K562 (cell line): Measurements from ENCODE around the gene ENTPD8. TPM values are rescaled to one million over a fixed set of nuclear protein-coding genes. Genes with fewer than 3 reads are reported as not detected.

ENCODE experiments used
- ATAC-seq: fragments of 200-7000 bp; cut with Tn5 transposase; 3 replicates; pipeline ENCODE4 v1.9.1; 2020; ENCODE audit warnings: moderate library complexity
- BruUV-seq: library from RNA; stranded (reverse); fragments of 400-500 nt; replicated peaks from 2 replicates; lab custom pipeline; 2021; lab: Mats Ljungman, UMichigan
- CTCF ChIA-PET: fragments of 300-600 bp; formaldehyde crosslinking; extraction: SDS; loops from one replicate; lab custom pipeline; 2021; ENCODE audit warnings: low intra/inter-chr PET ratio; lab: Yijun Ruan, JAX
- POLR2A ChIA-PET: fragments of 300-600, 350-650 bp; sonication (Branson Sonifier 250); formaldehyde crosslinking; extraction: SDS; loops from one replicate; lab custom pipeline; 2021; ENCODE audit warnings: antibody characterized with exemption, inconsistent platforms; lab: Yijun Ruan, JAX
- DNase-seq, 4 experiments: peaks; one replicate each; pipeline versions ENCODE4 v3.0.0 to v3.0.0-alpha.2; 2011 to 2018; ENCODE audit warnings: low spot score in 3 of 4, mixed read lengths in 3 of 4; ENCODE audit errors: extremely low read depth in 1 of 4
- FAIRE-seq: peaks from 2 replicates; lab custom pipeline; 2011; peaks lifted over from hg19 to GRCh38; lab: Jason Lieb, UNC
- H2AFZ ChIP-seq: 2 replicates; pipeline ENCODE4 v1.6.0; 2011; ENCODE audit warnings: low read depth, low read length, control low read depth, inconsistent platforms
- H3K27ac ChIP-seq: fragments of 200-600 bp; 3 replicates; pipeline ENCODE4 v1.8.0; 2011; ENCODE audit warnings: low read depth, mild to moderate bottlenecking, control low read depth, inconsistent platforms, low read length, moderate library complexity, mixed read lengths; ENCODE audit errors: extremely low read depth
- H3K27me3 ChIP-seq, 2 experiments: fragments of 300-600 bp in 1 of 2; 2 replicates in 1 of 2; 3 replicates in 1 of 2; pipeline versions ENCODE4 v1.6.0 to v1.8.0; 2011; ENCODE audit warnings: inconsistent platforms in 2 of 2, low read length in 2 of 2, mild to moderate bottlenecking in 1 of 2, mixed read lengths in 1 of 2, moderate library complexity in 1 of 2; ENCODE audit not compliant: control insufficient read depth in 2 of 2, insufficient read depth in 2 of 2
- H3K36me3 ChIP-seq: fragments of 300-600 bp; 3 replicates; pipeline ENCODE4 v1.8.0; 2011; ENCODE audit warnings: mild to moderate bottlenecking, low read length, inconsistent platforms; ENCODE audit not compliant: control insufficient read depth, insufficient read depth
- H3K4me1 ChIP-seq, 2 experiments: fragments of 200-600 bp in 1 of 2; replicated peaks in 1 of 2; 2 replicates in 1 of 2; 3 replicates in 1 of 2; pipeline versions ENCODE4 v1.5.1 to v1.8.0; 2011; ENCODE audit warnings: inconsistent platforms in 2 of 2, low read length in 2 of 2, mild to moderate bottlenecking in 1 of 2, mixed read lengths in 1 of 2, moderate library complexity in 1 of 2; ENCODE audit not compliant: control insufficient read depth in 2 of 2, insufficient read depth in 2 of 2
- H3K4me2 ChIP-seq: 2 replicates; pipeline ENCODE4 v1.6.1; 2011; ENCODE audit warnings: low read length, control low read depth, inconsistent platforms, mixed read lengths; ENCODE audit not compliant: insufficient read depth
- H3K4me3 ChIP-seq: fragments of 200-600 bp; sonication (generic), shearing (Covaris generic); 2 replicates; pipeline ENCODE4 v1.5.1; 2016; ENCODE audit warnings: control low read depth, inconsistent platforms
- H3K79me2 ChIP-seq: fragments of 200-600 bp; 3 replicates; pipeline ENCODE4 v1.8.0; 2011; ENCODE audit warnings: low read length, inconsistent platforms; ENCODE audit not compliant: control insufficient read depth, insufficient read depth
- H3K9ac ChIP-seq, 2 experiments: 2 replicates each; pipeline versions ENCODE4 v1.6.0 to v1.6.1; 2011; ENCODE audit warnings: low read depth in 2 of 2, low read length in 2 of 2, control low read depth in 1 of 2, inconsistent platforms in 1 of 2, mild to moderate bottlenecking in 1 of 2, mixed read lengths in 1 of 2; ENCODE audit not compliant: insufficient read depth in 1 of 2
- H3K9me1 ChIP-seq: one replicate; pipeline ENCODE4 v1.6.0; 2011; ENCODE audit warnings: inconsistent platforms, mild to moderate bottlenecking, low read length, moderate library complexity; ENCODE audit not compliant: control insufficient read depth, insufficient read depth
- H3K9me3 ChIP-seq: replicated peaks from 2 replicates; pipeline ENCODE4 v1.5.1; 2011; ENCODE audit warnings: low read depth, low read length, inconsistent platforms; ENCODE audit not compliant: control insufficient read depth, insufficient read depth
- H4K20me1 ChIP-seq: replicated peaks from 2 replicates; pipeline ENCODE4 v1.6.1; 2011; ENCODE audit warnings: low read length, inconsistent platforms, mixed read lengths; ENCODE audit not compliant: control insufficient read depth, insufficient read depth
- BMI1 ChIP-seq: fragments of 150-350 bp; IDR thresholded peaks from 2 replicates; pipeline ENCODE4 v1.6.1; 2014; ENCODE audit warnings: low read length
- GATAD2B ChIP-seq: fragments of 450-650 bp; IDR thresholded peaks from 2 replicates; pipeline ENCODE4 v1.6.1; 2017; ENCODE audit warnings: mild to moderate bottlenecking, borderline replicate concordance
- HSF4 ChIP-seq: fragments of 250-450 bp; sonication (Bioruptor Pico); IDR thresholded peaks from 2 replicates; pipeline ENCODE4 v2.1.2; 2022; ENCODE audit warnings: mild to moderate bottlenecking, moderate library complexity, borderline replicate concordance
- KLF10 ChIP-seq: fragments of 250-450 bp; sonication (Bioruptor Pico); IDR thresholded peaks from 2 replicates; pipeline ENCODE4 v1.6.1; 2021; ENCODE audit warnings: matching md5 sums
- RAD21 ChIP-seq, 2 experiments: fragments of 250-450 bp in 1 of 2; fragments of 450-650 bp in 1 of 2; sonication (Bioruptor Pico) in 1 of 2; formaldehyde crosslinking in 1 of 2; IDR thresholded peaks in 1 of 2; conservative IDR thresholded peaks in 1 of 2; 2 replicates each; pipeline versions ENCODE4 v1.4.0 to v1.8.0; 2020 to 2022; ENCODE audit warnings: mild to moderate bottlenecking in 2 of 2, moderate library complexity in 1 of 2
- RAD51 ChIP-seq: fragments of 450-650 bp; IDR thresholded peaks from 2 replicates; pipeline ENCODE4 v1.7.1; 2016; ENCODE audit warnings: low read depth, mild to moderate bottlenecking, borderline replicate concordance
- ZBTB7A ChIP-seq: IDR thresholded peaks from 2 replicates; pipeline ENCODE4 v1.6.1; 2011; ENCODE audit warnings: low read depth, mild to moderate bottlenecking, low read length, moderate library complexity, borderline replicate concordance; ENCODE audit not compliant: control insufficient read depth
- WGBS: fragments of 100-300 bp; shearing (Covaris generic); methylation state at CpG from one replicate; pipeline ENCODE4 v1.1.6; 2016; ENCODE audit warnings: low coverage, mixed read lengths; ENCODE audit not compliant: insufficient coverage; ENCODE audit errors: missing lambda C conversion rate; 5-methylcytosine and 5-hydroxymethylcytosine counted together
- in situ Hi-C: fragments of 300-500 bp; cut with MboI; formaldehyde crosslinking; loops from 4 replicates; pipeline ENCODE4 v1.15.0; 2018; ENCODE audit warnings: inconsistent platforms, mixed read lengths
- intact Hi-C: fragments of 100-400 bp; cut with micrococcal nuclease; formaldehyde crosslinking; loops from 2 replicates; pipeline ENCODE4 v1.14.2; 2022
- polyA plus RNA-seq, 8 experiments: library from polyadenylated mRNA; depleted of rRNA in 4 of 8; stranded (reverse) in 5 of 8; unstranded in 3 of 8; fragments of >200 nt; fragmentation: Nextera tagmentation in 2 of 8; fragmentation: Illumina TruSeq in 1 of 8; extraction: Ambion mirVana in 2 of 8; extraction: Trizol in 1 of 8; gene quantifications; 2 replicates each; pipeline versions ENCODE4 v1.2.1 to v1.2.3, GENCODE V29; 2011 to 2014; ENCODE audit warnings: inconsistent platforms in 1 of 8, missing spikeins in 1 of 8
- total RNA-seq, 7 experiments: library from RNA; depleted of rRNA in 6 of 7; stranded (reverse); fragments of >200 nt in 6 of 7; fragmentation: Illumina TruSeq in 2 of 7; extraction: Trizol in 2 of 7; gene quantifications; 2 replicates each; pipeline versions ENCODE4 v1.2.1 to v1.2.3, GENCODE V29; 2011 to 2021; ENCODE audit warnings: low replicate concordance in 1 of 7
- TF ChIP-seq, protein P1 (sequence below): fragments of 450-650 bp; formaldehyde crosslinking; IDR thresholded peaks from 2 replicates; pipeline ENCODE4 v1.4.0; 2020; ENCODE audit warnings: mild to moderate bottlenecking, moderate library complexity
- TF ChIP-seq, protein P2 (sequence below): fragments of 250-450 bp; sonication (Bioruptor Pico); IDR thresholded peaks from 2 replicates; pipeline ENCODE4 v1.9.0; 2021; ENCODE audit warnings: mild to moderate bottlenecking
- TF ChIP-seq, protein P3 (sequence below), 3 experiments: IDR thresholded peaks in 2 of 3; conservative IDR thresholded peaks in 1 of 3; 2 replicates each; pipeline ENCODE4 v1.5.1; 2011 to 2012; ENCODE audit warnings: low read length in 3 of 3, mild to moderate bottlenecking in 3 of 3, control low read depth in 2 of 3, improper control_type of control experiment in 1 of 3, inconsistent platforms in 1 of 3, low read depth in 1 of 3, mixed read lengths in 1 of 3, moderate library complexity in 1 of 3; ENCODE audit not compliant: insufficient read depth in 2 of 3

ENTPD8 gene
- total and polyA plus RNA-seq, 9 of the 15 experiments (the other 6 are each of a cell fraction or from before 2014, with no cell fraction given), result 0.06 to 0.27 (median 0.19) TPM; not detected in 5

DNA sequence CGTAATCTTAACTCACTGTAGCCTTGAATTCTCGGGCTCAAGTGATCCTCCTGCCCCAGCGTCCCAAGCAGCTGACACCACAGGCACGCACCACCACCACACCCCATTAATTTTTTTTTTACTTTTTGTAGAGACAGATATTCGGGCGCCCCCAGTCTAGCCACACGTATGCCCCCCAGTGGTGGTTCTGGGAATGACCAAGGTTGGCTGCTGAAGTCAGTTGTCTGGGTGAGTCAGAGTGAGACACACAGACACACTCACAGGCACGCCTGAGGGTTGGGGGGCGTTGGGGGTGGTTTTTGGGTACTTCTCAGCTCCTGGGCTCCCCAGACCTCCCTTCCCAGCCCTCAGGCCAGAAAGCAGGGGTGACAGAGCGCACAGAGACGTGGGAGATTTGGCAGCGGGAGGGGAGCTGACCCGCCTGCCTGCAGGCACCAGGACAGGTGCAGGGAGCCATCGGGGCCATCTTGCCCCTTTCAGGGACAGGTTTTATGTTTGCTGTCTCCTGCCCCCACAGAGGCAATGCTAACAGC, 4.2 kb upstream of the ENTPD8 start (continued):
- TF ChIP-seq RAD51 (no peak), ZBTB7A (peak; percentile 84; the same call in 1 of the 2 replicates), BMI1 (no peak), GATAD2B (no peak), KLF10 (no peak)
- TF ChIP-seq, protein P1, sequence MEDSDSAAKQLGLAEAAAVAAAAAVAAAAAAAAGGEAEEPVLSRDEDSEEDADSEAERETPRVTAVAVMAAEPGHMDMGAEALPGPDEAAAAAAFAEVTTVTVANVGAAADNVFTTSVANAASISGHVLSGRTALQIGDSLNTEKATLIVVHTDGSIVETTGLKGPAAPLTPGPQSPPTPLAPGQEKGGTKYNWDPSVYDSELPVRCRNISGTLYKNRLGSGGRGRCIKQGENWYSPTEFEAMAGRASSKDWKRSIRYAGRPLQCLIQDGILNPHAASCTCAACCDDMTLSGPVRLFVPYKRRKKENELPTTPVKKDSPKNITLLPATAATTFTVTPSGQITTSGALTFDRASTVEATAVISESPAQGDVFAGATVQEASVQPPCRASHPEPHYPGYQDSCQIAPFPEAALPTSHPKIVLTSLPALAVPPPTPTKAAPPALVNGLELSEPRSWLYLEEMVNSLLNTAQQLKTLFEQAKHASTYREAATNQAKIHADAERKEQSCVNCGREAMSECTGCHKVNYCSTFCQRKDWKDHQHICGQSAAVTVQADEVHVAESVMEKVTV (CRISPR knock-in tag), result peak; percentile 68; the same call in 1 of the 2 replicates

DNA sequence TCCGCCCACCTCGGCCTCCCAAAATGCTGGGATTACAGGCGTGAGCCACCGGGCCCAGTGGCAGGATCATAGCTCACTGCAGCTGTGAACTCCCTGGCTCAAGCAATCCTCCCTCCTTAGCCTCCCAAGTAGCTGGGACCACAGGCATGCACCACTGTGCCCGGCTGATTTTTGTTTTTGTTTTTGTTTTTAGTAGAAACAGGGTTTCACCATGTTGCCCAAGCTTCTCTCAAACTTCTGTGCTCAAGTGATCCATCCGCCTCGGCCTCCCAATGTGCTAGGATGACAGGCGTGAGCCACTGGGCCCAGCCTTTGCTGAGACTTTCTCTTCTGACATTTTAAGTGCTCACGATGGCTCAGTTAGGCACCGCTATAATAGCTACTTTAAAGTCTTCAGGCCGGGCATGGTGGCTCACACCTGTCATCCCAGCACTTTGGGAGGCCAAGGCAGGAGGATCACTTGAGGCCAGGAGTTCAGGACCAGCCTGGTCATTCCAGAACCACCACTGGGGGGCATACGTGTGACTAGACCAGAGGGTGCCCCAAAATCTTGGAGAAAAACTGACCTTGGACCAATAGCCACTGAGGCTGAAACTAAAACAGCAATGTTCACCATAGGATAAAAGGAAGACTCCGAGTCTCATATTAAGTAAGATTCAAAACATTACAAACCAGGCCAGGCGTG, 3.1 kb upstream of the ENTPD8 start:
- BruUV-seq, result no TSS peak
- intact Hi-C loops (loop anchor here (10.0 kb wide), 1 partner anchor 91 kb away; no protein-coding TSS in a partner anchor), in situ Hi-C loops (no loop called here)
- ATAC-seq (no peak), FAIRE-seq (no peak), DNase-seq (no peak)
- H3K4me1 ChIP-seq, result peaks cover 8 to 45% of the 10 kb centered on the region in 2 experiments; a peak in 4 of 5 replicates
- peaks cover 8% of the 10 kb centered on the region; the same call in 1 of the 3 replicates for H3K36me3 ChIP-seq
- no peaks in the 10 kb centered on the region for H4K20me1 ChIP-seq
- H2AFZ ChIP-seq, result no peak overlapping the region
- no peaks in the 10 kb centered on the region for H3K9me1 ChIP-seq
- no peaks in the 10 kb centered on the region for H3K9me3 ChIP-seq
- ChIA-PET CTCF (interaction anchor here (0.7 to 0.8 kb wide), 2 partner anchors 135 to 167 kb away, joined by 3 to 4 read pairs; partner anchors contain the start of gene TOR4A), POLR2A (interaction anchor here (0.6 to 1.6 kb wide), 3 partner anchors 9 to 171 kb away, joined by 3 to 4 read pairs (median 4); no protein-coding TSS in a partner anchor)
- H3K27ac ChIP-seq, result no peak overlapping the region
- TF ChIP-seq HSF4 (CRISPR knock-in tag) (no peak), RAD21 (CRISPR knock-in tag; conservative IDR thresholded peaks at IDR 0.05 in 1 of 2, IDR thresholded peaks at IDR 0.05 in 1 of 2) (peak in 1 of 2 experiments; percentile 21; a peak in 1 of 4 replicates)
- TF ChIP-seq, protein P2, sequence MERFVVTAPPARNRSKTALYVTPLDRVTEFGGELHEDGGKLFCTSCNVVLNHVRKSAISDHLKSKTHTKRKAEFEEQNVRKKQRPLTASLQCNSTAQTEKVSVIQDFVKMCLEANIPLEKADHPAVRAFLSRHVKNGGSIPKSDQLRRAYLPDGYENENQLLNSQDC (CRISPR knock-in tag), result no peak
- TF ChIP-seq, protein P3, sequence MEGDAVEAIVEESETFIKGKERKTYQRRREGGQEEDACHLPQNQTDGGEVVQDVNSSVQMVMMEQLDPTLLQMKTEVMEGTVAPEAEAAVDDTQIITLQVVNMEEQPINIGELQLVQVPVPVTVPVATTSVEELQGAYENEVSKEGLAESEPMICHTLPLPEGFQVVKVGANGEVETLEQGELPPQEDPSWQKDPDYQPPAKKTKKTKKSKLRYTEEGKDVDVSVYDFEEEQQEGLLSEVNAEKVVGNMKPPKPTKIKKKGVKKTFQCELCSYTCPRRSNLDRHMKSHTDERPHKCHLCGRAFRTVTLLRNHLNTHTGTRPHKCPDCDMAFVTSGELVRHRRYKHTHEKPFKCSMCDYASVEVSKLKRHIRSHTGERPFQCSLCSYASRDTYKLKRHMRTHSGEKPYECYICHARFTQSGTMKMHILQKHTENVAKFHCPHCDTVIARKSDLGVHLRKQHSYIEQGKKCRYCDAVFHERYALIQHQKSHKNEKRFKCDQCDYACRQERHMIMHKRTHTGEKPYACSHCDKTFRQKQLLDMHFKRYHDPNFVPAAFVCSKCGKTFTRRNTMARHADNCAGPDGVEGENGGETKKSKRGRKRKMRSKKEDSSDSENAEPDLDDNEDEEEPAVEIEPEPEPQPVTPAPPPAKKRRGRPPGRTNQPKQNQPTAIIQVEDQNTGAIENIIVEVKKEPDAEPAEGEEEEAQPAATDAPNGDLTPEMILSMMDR (IDR thresholded peaks at IDR 0.05 in 2 of 3, conservative IDR thresholded peaks at IDR 0.05 in 1 of 3; ENCODE audit: insufficient read depth in 2 of 3, low read depth in 1 of 3, low read length in 3 of 3), result peak; percentile 19 to 34 (median 19); a peak in 3 of 6 replicates
- WGBS, result 65% methylated on average over 14 of the region's 14 CpGs
- H3K4me3 ChIP-seq, result no peak overlapping the region
- H3K27me3 ChIP-seq, result no peaks in the 10 kb centered on the region
- H3K4me2 ChIP-seq, result no peak overlapping the region
- no peak overlapping the region for H3K9ac ChIP-seq
- H3K79me2 ChIP-seq, result no peaks in the 10 kb centered on the region
